ENCODE results near the gene WDR47.

DNA sequence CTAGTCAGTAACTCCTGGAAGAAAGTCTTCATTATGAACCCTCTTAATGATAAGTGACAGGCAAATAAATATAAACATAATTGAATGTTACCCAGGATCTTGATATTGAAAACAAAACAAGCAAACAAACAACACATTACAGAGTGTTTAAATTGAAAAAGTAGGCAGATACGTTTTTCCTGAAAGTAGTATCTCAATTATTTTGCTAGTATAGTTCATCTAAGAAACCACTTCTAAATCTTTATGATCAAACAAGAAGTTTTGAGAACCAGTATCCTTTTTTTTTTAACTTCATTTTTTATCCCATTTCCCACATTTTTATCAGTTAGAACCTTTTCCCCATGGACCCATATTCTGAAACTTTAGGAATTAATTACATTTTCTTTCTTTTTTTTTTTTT is 3.7 kb upstream of the WDR47 start:
- TF ChIP-seq MAX (IDR thresholded peaks at IDR 0.05) (no peak), TAF1 (IDR thresholded peaks at IDR 0.05; ENCODE audit: low read depth) (no peak), CREB1 (IDR thresholded peaks at IDR 0.05; ENCODE audit: low read depth) (no peak), CEBPB (IDR thresholded peaks at IDR 0.05) (no peak)
- TF ChIP-seq, protein P1, sequence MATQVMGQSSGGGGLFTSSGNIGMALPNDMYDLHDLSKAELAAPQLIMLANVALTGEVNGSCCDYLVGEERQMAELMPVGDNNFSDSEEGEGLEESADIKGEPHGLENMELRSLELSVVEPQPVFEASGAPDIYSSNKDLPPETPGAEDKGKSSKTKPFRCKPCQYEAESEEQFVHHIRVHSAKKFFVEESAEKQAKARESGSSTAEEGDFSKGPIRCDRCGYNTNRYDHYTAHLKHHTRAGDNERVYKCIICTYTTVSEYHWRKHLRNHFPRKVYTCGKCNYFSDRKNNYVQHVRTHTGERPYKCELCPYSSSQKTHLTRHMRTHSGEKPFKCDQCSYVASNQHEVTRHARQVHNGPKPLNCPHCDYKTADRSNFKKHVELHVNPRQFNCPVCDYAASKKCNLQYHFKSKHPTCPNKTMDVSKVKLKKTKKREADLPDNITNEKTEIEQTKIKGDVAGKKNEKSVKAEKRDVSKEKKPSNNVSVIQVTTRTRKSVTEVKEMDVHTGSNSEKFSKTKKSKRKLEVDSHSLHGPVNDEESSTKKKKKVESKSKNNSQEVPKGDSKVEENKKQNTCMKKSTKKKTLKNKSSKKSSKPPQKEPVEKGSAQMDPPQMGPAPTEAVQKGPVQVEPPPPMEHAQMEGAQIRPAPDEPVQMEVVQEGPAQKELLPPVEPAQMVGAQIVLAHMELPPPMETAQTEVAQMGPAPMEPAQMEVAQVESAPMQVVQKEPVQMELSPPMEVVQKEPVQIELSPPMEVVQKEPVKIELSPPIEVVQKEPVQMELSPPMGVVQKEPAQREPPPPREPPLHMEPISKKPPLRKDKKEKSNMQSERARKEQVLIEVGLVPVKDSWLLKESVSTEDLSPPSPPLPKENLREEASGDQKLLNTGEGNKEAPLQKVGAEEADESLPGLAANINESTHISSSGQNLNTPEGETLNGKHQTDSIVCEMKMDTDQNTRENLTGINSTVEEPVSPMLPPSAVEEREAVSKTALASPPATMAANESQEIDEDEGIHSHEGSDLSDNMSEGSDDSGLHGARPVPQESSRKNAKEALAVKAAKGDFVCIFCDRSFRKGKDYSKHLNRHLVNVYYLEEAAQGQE (IDR thresholded peaks at IDR 0.05; ENCODE audit: low read depth), result no peak
